NCI-H1092 (cell line): ENCODE data around the gene LMTK3.
"Not testable (repeated sequence)": the region's sequence is repeated elsewhere in the genome, so short reads cannot be mapped to it uniquely, and the experiment has no call there.

Experiments
- DNase-seq: peaks from one replicate; lab custom pipeline; 2025; lab: John Stamatoyannopoulos, UW

Gene LMTK3

DNA sequence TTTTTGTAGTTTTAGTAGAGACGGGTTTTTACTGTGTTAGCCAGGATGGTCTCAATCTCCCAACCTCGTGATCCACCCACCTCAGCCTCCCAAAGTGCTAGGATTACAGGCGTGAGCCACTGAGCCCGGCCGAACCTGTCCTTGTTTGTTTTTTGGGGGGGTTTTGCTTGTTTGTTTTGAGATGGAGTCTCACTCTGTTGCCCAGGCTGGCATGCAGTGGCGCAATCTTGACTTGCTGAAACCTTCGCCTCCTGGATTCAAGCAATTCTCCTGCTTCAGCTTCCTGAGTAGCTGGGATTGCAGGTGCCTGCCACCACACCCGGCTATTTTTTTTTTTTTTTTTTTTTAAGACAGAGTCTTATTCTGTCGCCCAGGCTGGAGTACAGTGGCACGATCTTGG, 24.9 kb downstream of the LMTK3 start:
- DNase-seq = not testable (repeated sequence)

DNA sequence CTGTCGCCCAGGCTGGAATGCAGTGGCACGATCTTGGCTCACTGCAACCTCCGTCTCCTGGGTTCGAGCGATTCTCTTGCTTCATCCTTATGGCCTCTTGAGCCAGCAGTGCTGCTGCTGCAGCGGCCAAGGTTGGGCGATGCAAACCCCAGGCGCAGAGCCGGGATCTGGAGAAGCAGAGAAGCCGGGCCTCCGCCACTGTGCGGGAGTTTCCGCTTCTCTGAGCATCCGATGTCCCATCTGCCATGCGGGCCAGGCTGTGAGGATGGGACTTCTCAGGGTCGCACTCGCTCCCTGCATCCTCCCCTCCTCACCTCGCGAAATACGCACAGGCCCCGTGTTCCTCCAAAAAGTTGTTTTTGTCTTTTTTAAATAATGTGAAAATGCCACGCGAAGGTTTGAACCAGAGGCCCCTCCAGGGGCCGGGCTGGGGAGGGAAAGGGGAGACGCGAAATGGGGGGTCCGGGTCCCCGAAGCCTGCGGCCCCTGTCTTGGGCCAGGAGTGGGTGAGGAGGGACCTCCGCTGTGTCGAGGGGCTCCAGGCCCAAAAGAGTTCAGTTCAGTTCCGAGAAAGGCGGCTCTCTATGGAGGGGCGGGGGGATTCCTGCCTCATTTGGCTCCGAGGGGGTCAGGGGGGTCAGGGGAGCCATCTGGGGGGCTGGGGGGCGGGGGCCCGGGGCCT, 26.6 kb downstream of the LMTK3 start:
- no peak for DNase-seq

DNA sequence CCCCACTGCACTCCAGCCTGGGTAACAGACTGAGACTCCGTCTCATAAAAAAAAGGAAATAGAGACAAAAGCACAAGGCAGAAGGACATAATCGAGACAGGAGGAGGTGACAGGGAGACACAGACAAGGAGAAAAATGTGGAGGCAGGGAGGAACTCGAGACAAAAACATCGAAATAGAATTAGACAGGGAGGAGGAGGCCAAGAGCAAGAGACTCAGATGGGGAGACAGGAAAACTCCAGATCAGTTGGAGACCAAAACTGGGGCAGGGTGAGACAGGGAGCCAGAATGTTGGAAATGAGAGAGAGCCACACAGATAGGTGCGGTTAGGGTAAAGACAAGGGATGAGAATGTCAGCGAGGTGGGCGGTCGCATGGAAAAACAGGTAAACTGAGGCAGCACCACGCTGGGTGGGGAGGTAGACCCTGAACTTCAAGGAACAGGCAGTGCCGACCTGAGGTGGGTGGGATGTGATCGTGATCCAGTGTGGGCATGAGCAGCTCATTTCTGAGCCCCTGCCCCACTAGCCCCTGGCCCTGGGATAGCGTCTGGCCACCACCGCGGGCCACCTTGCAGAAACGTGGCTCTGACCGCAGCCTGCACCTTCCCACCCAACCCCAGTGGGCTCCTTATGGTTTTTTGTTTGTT, 27.3 kb downstream of the LMTK3 start:
- no peak for DNase-seq

DNA sequence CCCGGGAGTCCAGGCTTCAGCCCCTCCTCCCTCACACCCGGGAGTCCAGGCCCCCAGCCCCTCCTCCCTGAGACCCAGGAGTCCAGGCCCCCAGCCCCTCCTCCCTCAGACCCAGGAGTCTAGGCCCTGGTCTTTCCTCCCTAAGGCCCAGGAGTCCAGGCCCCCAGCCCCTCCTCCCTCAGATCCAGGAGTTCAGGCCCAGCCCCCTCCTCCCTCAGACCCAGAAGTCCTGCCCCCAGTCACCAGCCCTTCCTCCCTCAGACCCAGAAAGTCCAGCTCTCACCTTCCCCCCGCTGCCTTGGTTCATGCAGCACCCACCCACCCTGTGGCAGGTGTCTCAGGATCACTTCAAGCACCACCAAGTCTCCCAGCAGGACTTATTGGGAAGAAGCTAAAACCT, 28.3 kb downstream of the LMTK3 start:
- DNase-seq = no peak

DNA sequence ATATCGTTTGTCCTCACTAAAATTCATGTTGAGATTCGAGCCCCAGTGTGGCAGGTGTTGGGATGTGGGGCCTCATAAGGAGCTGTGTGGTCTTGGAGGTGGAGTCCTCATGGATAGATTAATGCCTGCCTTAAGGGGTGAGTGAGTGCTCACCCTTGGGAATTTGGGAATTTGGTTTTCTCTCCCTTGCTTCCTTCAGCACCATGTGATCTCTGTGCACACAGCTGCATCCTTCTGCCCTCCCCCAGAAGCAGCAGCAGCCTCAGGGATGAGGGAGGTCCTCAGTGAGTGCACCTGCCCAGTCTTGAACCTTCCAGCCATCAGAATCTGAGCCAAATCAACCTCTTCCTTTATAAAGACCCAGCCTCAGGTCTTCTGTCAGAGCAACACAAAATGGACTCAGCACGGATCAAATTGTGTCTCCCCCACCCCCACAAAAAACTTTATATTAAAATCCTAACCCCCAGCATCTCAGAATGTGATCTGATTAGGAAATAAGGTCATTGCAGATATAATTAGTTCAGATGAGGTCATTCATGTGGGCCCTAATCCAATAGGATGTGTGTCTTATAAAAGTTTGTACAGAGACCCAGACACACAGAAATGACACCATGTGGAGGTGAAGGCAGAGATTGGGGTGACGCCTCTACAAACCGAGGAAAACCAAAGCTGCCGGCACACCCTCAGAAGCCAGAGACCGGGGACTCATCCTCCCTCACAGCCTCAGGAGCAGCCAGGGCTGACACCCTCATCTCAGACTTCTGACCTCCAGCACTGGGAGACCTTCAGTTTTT, 29.6 kb downstream of the LMTK3 start:
- DNase-seq = no peak

DNA sequence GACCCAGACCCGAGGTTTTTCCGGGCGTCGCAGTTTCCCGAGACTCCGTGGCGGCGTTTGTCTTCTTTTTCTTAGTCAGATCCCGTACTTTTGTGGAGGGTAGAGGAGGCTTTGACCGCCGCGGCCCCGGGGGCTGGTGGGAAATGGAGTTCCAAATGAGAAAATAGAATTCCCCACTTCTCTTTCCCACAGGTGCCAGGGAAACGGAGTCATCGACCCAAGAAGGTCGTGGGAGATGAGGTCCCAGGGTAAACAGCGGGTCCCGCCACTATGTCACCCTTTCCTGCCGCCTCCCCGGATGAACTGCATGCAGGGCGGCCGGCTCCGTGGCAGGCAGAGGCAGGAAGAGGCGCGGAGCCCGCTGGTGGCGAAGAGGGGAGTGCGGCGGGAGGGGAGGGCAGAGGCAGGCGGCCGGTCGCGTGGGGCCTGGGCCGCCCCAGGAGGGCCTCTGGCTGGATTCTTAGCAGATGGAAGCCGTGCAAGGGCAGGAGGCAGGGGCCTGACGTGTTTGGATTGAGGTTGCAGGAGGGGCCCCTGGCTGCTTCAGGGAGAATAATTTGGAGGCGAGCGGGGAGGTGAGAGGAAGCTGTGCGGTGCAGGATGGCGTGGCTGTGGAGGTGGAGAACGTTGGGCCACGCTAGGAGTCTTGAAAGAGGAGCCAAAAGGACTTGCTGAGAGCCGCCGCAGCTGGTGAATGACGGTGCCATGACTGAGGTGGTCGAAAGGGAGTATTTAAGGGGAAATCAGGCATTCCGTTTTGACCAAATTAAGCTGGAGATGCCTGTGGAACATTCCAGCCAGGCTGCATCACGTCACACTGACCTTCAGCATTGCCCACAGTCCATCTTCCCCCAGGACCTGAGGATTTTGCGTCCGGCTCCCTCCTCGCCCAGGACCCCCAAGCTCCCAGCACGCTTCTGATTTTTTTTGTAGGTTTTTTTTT, 30.8 kb downstream of the LMTK3 start:
- DNase-seq = no peak

DNA sequence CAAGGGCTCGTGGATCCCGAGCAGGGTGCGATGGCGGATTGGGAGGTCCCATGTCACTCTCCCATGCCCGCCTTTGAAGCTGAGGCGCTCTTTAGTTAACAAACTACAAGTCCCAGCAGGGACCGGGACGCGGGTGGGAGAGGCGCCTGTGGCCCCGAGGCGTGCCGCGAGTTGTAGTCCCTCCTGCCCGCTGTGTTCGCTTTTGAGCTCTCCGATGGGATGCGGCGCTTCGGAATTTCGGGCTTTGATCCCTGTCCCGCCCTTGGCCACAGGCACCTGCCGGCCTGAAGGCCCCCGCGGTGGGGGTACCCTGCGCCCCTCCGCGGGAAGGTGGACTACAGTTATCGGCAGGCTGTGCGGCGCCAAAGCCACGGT, 31.5 kb downstream of the LMTK3 start:
- no peak for DNase-seq

DNA sequence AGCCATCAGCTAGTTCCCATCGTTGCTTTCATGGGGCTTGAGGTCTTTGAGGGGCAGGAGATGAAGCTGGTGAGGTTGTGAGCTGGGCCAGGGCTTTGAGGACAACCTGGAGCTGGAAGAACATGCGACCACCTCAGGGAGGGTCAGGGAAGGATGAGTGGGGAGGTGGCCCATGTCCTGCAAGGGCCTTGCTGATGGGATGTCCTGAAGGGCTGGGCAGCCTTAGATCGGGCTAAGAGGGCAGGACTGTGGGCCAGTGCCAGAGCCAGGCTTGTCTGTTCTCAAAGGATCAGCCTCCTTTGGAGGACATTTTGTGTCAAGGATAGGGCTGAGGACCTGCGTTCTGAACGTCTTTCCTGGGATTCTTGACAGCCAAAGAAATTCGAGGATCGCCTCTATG, 31.9 kb downstream of the LMTK3 start:
- DNase-seq = no peak

DNA sequence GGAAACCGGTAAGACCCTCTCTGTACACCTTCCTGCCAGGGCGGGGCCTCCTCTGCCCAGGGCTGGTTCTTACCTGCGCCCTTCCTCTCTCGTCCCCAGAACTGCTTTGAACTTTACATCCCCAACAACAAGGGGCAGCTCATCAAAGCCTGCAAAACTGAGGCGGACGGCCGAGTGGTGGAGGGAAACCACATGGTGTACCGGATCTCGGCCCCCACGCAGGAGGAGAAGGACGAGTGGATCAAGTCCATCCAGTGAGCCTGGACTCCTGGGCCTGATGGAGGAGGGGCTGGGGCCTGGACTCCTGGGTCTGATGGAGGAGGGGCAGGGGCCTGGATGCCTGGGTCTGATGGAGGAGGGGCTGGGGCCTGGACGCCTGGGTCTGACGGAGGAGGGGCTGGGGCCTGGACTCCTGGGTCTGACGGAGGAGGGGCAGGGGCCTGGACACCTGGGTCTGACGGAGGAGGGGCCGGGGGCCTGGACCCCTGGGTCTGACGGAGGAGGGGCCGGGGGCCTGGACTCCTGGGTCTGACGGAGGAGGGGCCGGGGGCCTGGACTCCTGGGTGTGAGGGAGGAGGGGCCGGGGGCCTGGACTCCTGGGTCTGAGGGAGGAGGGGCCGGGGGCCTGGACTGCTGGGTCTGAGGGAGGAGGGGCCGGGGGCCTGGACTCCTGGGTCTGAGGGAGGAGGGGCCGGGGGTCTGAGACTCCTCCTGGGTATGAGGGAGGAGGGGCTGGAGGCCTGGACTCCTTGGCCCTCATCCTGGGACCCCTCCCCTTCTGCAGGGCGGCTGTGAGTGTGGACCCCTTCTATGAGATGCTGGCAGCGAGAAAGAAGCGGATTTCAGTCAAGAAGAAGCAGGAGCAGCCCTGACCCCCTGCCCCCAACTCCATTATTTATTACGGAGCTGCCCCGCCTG, 33.0 kb downstream of the LMTK3 start:
- DNase-seq = no peak

DNA sequence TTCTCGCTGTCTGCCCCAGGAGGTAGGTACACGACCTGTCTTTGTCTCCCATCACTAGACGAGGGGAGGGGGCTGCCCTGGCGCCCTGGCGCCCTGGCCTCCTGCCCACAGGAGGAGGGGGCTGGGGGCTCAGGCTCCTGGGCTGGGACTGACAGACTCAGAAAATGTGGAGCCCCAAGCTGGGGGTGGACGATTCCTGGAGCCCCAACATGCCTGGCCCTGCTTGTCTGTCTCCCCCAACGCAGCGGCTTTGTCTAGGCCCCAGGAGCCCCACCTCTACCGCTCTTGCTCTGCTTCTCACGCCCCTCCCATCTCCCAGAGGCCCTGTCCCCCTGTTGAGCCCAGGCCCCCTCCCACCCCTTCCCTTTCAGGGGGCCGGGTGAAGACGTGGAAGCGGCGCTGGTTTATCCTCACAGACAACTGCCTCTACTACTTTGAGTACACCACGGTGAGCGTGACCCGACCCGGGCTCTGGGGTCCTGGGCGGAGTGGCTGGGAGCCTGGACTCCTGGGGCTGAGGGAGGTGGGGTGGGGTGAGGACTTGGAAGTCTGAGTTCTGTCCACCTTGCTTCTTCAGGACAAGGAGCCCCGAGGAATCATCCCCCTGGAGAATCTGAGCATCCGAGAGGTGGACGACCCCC, 33.8 kb downstream of the LMTK3 start:
- no peak for DNase-seq

DNA sequence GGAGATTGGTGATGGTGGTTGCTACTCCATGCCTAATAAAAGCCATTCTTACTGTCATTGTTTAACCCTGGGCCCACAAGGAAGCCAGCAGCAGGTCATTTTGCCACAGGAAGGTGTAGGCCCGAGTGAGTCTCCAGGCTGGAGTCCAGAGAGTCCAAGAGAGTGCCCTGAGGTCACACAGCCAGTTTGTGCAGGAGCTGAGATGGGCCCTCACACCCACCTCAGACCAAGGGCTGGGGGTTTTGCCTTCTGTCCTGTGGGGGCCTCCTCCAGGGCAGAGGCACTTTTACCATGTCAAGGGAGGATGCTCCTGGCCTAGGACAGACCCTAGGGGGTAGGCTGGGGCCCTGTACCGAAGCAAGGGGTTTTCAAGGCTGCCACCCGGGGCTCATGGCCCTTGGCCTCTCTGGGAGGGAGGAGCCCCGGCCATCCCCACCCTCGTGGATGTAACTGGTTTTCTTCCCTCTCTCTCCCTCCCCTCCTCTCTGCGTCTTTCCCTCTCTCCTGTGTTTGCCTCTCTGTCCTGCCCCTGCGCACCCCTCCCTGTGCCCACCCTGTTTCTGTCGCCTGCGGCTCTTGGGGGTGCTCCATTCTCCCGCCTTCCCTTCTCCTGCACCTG, 34.5 kb downstream of the LMTK3 start:
- no peak for DNase-seq

DNA sequence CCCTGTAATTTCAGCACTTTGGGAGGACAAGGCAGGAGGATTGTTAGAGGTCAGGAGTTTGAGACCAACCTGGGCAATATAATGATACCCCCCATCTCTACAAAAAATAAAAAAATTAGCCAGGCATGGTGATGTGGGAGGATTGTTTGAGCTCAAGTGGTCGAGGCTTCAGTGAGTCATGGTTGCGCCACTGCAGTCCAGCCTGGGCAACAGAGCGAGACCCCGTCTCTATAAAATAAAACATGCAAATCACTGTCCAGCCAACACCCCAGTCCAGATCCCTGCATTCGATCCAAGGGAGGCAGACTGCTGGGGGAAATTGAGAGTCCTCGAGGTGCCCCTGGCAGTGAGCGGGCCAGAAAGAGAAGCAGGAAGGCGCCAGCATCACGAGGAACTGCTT, 35.5 kb downstream of the LMTK3 start:
- DNase-seq = no peak

DNA sequence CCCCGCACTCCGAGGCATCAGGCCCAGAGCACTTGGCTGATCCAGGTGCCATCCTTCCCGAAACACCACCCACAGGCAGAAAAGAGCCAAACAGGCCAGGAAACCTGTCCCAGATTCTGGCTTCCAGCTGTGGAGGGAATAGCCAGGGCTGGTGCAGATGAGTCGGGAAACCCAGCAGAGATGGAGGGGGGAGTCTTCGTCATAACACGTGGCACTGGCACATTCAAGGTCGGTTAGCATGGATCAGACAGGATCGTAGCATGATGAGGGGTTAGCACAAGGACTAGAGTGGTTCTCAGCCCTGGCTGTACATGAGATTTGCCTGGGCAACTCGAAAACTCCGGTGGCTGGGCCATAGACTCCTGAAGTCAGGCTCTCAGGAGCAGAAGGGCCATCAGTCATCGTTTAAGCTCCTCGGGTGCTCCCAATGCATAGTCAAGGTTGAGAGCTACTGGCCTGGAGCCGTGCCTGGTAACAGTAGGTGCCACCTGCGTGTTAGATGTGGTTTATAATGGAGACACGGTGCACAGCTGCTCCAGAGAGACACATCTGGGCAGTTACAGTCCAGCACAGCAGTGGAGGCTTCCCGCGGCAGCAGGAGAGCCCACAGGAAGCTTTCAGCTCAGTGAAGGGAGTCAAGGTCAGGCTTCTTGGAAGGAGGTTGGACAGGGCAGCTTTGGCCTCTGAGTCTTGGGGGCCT, 36.1 kb downstream of the LMTK3 start:
- no peak for DNase-seq

DNA sequence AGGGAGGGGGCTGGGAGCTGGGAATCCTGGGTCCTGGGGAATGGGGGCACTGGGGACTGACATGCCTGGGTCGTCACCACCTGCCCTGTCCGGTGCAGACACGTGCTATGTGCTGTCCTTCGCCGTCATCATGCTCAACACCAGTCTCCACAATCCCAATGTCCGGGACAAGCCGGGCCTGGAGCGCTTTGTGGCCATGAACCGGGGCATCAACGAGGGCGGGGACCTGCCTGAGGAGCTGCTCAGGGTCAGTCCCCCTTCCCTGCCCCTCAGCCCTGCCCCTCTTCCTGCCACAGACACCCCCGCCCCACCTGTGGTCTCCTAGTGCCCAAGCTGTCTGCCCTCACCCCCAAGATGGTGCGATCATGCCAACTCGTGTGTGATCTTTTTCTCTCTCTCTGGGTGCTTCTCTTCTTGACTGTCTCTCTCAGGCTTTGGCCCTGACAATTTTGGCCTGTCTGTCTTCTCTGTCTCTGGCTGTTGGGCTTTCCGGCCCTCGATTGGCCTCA, 37.5 kb downstream of the LMTK3 start:
- DNase-seq = no peak

DNA sequence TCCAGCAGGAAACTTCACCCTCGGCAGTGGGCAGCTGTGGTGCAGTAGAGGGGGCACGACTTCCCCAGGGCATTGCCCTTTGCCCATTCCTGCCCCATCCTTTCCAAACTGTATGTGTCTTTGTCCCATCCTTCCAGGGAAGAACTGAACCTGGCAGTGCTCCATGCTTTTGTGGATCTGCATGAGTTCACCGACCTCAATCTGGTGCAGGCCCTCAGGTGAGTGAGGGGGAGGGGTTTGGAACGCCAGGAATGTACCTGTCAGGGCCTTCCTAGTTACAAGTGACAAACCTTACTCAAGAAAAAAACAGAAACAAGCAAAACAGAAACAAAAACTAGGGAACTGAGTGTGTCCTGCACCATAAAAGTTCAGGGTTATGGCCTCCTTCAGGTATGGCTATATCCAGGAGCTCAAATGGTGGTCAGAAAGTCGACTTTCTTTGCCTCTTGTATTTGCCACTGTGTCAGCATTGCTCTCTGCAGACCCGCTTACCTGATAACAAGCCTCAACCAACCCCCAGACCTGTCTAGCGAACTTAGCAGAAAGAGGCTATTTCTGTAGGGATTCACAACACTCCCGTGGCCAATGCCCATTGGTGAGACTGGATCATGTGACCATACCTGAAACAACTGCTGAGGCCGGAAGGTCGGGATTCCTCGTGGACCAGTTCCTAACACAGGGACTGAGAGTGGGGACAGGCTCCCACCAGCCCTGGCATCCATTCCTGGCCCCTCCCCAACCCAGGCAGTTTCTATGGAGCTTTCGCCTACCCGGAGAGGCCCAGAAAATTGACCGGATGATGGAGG, 38.3 kb downstream of the LMTK3 start:
- no peak for DNase-seq

DNA sequence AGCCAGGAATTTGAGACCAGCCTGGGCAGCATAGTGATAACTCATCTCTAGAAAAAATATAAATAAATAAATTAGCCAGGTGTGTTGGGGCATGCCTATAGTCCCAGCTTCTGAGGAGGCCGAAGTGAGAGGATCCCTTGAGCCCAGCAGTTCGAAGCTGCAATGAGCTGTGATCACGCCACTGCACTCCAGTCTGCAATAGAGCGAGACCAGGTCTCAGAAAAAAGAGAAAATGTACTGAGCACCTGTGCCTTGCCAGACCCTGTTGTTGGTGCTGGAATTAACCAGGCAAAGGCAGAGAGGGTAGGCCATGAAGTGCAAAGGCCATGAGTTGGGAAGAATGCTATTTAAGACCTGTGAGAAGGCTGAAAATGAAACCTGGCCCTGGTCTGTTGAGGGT, 39.8 kb downstream of the LMTK3 start:
- DNase-seq = no peak

DNA sequence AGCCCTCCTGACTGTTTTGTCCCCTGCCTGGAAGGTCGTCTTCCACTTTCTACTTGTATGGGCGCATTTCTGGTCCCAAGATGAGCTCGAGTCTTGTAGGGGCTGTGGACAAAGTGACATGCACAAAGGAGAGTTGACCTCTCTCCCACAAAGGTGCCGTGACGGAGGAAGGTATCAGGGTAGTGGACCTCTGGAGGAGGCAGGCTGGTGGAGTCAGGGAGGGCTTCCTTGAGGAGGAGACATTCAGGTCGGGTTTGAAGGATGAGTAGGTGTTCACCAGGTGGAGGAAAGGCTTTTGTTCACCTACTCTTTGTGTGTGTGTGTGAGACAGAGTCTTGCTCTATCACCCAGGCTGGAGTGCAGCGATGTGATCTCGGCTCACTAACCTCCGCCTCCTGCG, 40.8 kb downstream of the LMTK3 start:
- no peak for DNase-seq

DNA sequence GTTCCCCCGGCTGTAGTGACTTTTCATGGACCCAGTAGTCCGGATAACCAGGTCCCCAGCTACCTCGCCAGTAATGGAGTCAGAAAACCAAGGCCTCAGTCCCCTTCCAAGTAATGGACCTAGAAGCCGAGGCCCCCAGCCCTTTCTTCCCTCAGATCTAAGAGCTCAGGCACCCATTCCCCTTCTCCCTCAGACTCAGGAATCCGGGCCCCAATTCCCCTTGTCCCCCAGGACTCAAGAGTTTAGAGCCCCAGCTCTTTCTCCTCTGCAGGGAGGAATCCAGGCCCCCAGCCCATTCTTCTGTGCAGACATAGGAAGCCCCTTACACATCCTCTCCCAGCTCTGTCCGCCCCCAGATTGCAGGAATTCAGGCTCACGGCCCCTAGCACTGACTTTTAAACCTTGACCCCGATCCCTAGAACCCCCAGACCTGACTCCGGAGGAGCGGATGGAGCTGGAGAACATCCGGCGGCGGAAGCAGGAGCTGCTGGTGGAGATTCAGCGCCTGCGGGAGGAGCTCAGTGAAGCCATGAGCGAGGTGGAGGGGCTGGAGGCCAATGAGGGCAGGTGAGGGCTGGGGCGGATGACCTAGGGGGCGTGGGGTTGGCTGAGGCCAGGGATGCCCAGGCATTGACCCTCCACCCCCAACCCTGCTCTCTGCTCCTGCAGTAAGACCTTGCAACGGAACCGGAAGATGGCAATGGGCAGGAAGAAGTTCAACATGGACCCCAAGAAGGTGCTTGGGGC, 41.5 kb downstream of the LMTK3 start:
- no peak for DNase-seq
